Upper lobe of right lung (tissue), 1 donor: ENCODE measurements around the gene YIPF1. TPM values are rescaled to one million over a fixed set of nuclear protein-coding genes. Genes with fewer than 3 reads are reported as not detected.

Experiments used
- ATAC-seq: fragments of 200-7000 bp; cut with Tn5 transposase; one replicate; pipeline ENCODE4 v1.9.1; 2020; ENCODE audit warnings: mild to moderate bottlenecking, moderate library complexity
- DNase-seq: peaks from one replicate; pipeline ENCODE4 v3.0.0-alpha.2; 2020
- H3K27ac ChIP-seq: fragments of 200-600 bp; one replicate; pipeline ENCODE4 v1.8.0; 2022
- H3K27me3 ChIP-seq: fragments of 200-600 bp; one replicate; pipeline ENCODE4 v1.8.0; 2022; ENCODE audit warnings: mild to moderate bottlenecking
- H3K36me3 ChIP-seq: fragments of 200-600 bp; one replicate; pipeline ENCODE4 v1.8.0; 2022
- H3K4me1 ChIP-seq: fragments of 200-600 bp; one replicate; pipeline ENCODE4 v1.8.0; 2022
- H3K4me3 ChIP-seq: fragments of 200-600 bp; one replicate; pipeline ENCODE4 v1.8.0; 2022; ENCODE audit warnings: mild to moderate bottlenecking
- H3K9me3 ChIP-seq: fragments of 200-600 bp; one replicate; pipeline ENCODE4 v1.8.0; 2022
- CTCF ChIP-seq: fragments of 200-600 bp; IDR thresholded peaks from one replicate; pipeline ENCODE4 v1.8.0; 2022; ENCODE audit warnings: antibody characterized with exemption
- intact Hi-C: fragments of 100-400 bp; cut with DNase I; formaldehyde crosslinking; loops from one replicate; pipeline ENCODE4 v1.11.0; 2022
- total RNA-seq: library from RNA; stranded (reverse); fragmentation: NEBNext Ultra II Directional; extraction: Animal tissue kit (Norgen Biotek cat#: 25700); gene quantifications from one replicate; pipeline ENCODE4 v1.2.1, GENCODE V29; 2021
- donor health status: DM: no; HTN: yes; CAD: no; lungs with severe emphysema.

Gene YIPF1
- total RNA-seq, 1 donor from 2014 or later = 24.1 TPM

- Histone ChIP-seq H3K36me3 (peaks cover 14% of the 10 kb centered on the region), H3K4me1 (no peaks in the 10 kb centered on the region), H3K27ac (no peak overlapping the region), H3K4me3 (no peak overlapping the region), H3K9me3 (no peaks in the 10 kb centered on the region), H3K27me3 (no peaks in the 10 kb centered on the region)
- intact Hi-C loops = no loop called here
- no peak for TF ChIP-seq CTCF
- DNase-seq (no peak), ATAC-seq (no peak)
These were observed 23.9 kb upstream of the YIPF1 start for GRCh38 chr1:53913352-53914033.

GRCh38 chr1:53911442-53911841, 21.8 kb upstream of the YIPF1 start:
- Histone ChIP-seq H3K9me3 (no peaks in the 10 kb centered on the region), H3K36me3 (peaks cover 11% of the 10 kb centered on the region), H3K27ac (no peak overlapping the region), H3K27me3 (no peaks in the 10 kb centered on the region), H3K4me3 (no peak overlapping the region), H3K4me1 (no peaks in the 10 kb centered on the region)
- TF ChIP-seq CTCF = no peak
- intact Hi-C loops = no loop called here
- DNase-seq (no peak), ATAC-seq (no peak)

- Histone ChIP-seq H3K4me1 (no peaks in the 10 kb centered on the region), H3K27me3 (no peaks in the 10 kb centered on the region), H3K9me3 (no peaks in the 10 kb centered on the region), H3K4me3 (no peak overlapping the region), H3K36me3 (no peaks in the 10 kb centered on the region), H3K27ac (no peak overlapping the region)
- TF ChIP-seq CTCF = no peak
- DNase-seq (no peak), ATAC-seq (peak; percentile 55)
- intact Hi-C loops = no loop called here
These were observed 20.3 kb upstream of the YIPF1 start for GRCh38 chr1:53909946-53910345.

- Histone ChIP-seq H3K4me1 (no peaks in the 10 kb centered on the region), H3K9me3 (no peaks in the 10 kb centered on the region), H3K27ac (no peak overlapping the region), H3K4me3 (no peak overlapping the region), H3K36me3 (no peaks in the 10 kb centered on the region), H3K27me3 (no peaks in the 10 kb centered on the region)
- TF ChIP-seq CTCF = no peak
- intact Hi-C loops = no loop called here
- DNase-seq (no peak), ATAC-seq (no peak)
These were observed 16.5 kb upstream of the YIPF1 start for GRCh38 chr1:53906121-53906520.

- no peaks in the 10 kb centered on the region for H3K27me3 ChIP-seq
- DNase-seq = no peak
- intact Hi-C loops = no loop called here
- no peak overlapping the region for H3K27ac ChIP-seq
- no peaks in the 10 kb centered on the region for H3K36me3 ChIP-seq
- no peaks in the 10 kb centered on the region for H3K4me1 ChIP-seq
- no peaks in the 10 kb centered on the region for H3K9me3 ChIP-seq
- no peak for TF ChIP-seq CTCF
- no peak overlapping the region for H3K4me3 ChIP-seq
- no peak for ATAC-seq
These were observed 15.9 kb upstream of the YIPF1 start for GRCh38 chr1:53905509-53905908.
